Measurements from ENCODE around the gene KIF1A.

Gene KIF1A

GRCh38 chr2:240839152-240840143 is 19.4 kb upstream of the KIF1A start:
- no peak overlapping the region for H3K4me2 ChIP-seq (ENCODE audit: low read length)
- no peaks in the 10 kb centered on the region for H3K9me3 ChIP-seq (ENCODE audit: low read length)
- H3K9me2 ChIP-seq (ENCODE audit: low read depth, low read length): no peaks in the 10 kb centered on the region
- no peak for TF ChIP-seq EZH2 (IDR thresholded peaks at IDR 0.05; ENCODE audit: borderline replicate concordance, low read length)
- TF ChIP-seq, protein P1, sequence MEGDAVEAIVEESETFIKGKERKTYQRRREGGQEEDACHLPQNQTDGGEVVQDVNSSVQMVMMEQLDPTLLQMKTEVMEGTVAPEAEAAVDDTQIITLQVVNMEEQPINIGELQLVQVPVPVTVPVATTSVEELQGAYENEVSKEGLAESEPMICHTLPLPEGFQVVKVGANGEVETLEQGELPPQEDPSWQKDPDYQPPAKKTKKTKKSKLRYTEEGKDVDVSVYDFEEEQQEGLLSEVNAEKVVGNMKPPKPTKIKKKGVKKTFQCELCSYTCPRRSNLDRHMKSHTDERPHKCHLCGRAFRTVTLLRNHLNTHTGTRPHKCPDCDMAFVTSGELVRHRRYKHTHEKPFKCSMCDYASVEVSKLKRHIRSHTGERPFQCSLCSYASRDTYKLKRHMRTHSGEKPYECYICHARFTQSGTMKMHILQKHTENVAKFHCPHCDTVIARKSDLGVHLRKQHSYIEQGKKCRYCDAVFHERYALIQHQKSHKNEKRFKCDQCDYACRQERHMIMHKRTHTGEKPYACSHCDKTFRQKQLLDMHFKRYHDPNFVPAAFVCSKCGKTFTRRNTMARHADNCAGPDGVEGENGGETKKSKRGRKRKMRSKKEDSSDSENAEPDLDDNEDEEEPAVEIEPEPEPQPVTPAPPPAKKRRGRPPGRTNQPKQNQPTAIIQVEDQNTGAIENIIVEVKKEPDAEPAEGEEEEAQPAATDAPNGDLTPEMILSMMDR (IDR thresholded peaks at IDR 0.05; ENCODE audit: low read length): no peak
- no peaks in the 10 kb centered on the region for H3F3A ChIP-seq (ENCODE audit: insufficient read depth, low read length)
- no peak overlapping the region for H3K4me3 ChIP-seq (ENCODE audit: low read depth, low read length, poor library complexity, severe bottlenecking)
- H4K20me1 ChIP-seq (ENCODE audit: insufficient read depth, low read length): no peaks in the 10 kb centered on the region
- H3K4me1 ChIP-seq (ENCODE audit: insufficient read depth, low read length, severe bottlenecking): no peaks in the 10 kb centered on the region
- peaks cover 4% of the 10 kb centered on the region; the same call in 1 of the 2 replicates for H3K27me3 ChIP-seq (ENCODE audit: insufficient read depth, low read length)
- no peaks in the 10 kb centered on the region for H3K36me3 ChIP-seq (ENCODE audit: insufficient read depth, low read length)
- no peak overlapping the region for H3K27ac ChIP-seq (ENCODE audit: low read depth, low read length, poor library complexity, severe bottlenecking)
- no peaks in the 10 kb centered on the region for H3K79me2 ChIP-seq (ENCODE audit: insufficient read depth, low read length)
- no peak overlapping the region for H3K9ac ChIP-seq (ENCODE audit: low read length)
- H2AFZ ChIP-seq (ENCODE audit: low read length): no peak overlapping the region

DNA sequence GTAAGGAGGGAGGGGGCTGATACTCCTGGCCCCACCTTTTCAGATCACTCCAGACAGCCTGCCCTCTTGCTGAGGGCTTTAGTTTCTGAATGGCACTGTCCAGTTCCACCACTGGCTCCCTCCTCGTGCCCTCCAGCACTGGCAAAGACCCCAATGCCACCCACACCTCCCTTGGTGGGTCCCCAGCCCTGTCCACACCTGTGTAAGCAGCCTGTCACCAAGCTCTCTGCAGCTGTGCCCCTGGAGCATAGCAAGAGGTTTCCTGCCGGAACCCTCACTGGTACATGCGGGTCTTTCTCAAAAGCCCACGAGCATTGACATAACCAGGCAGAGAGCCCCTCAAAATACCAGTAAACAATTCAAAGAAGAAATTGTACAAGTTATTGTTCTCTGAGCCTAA is 17.6 kb upstream of the KIF1A start:
- no peak overlapping the region for H3K4me3 ChIP-seq (ENCODE audit: low read depth, low read length, poor library complexity, severe bottlenecking)

DNA sequence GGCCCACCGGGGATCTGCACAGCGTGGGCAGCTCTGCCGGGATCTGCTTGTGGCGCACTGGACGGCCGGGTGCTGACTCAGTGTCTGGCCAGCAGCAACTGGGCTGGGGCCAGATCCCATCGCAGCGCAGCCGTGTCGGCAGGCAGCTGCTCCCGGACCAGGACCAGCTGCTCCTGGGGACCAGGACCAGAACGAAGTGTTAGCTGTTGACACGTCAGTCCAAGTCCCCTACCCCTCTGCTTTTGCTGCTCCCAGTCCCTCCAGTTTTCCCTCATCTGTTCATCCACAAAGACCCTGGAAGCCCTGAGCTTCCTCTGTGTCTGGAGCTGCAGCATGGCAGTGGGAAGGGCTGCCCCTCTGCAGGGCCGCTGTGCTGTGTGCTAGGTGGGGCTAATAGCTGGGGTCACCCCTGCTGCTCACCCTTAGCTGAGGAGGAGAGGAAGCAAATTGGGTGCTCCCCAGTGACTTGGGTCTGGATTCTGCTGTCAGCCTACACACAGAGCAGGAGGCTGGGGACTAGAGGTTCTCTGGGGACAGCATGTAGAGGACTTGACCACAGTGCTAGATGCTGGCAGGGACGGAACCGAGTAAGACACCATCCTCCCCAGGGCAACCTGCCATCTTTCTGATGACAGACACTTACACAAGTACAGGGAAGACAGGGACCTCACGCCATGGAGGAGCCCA is 16.9 kb upstream of the KIF1A start:
- Histone ChIP-seq H3K4me1 (ENCODE audit: insufficient read depth, low read length, severe bottlenecking) (no peaks in the 10 kb centered on the region), H3K4me2 (ENCODE audit: low read length) (no peak overlapping the region), H2AFZ (ENCODE audit: low read length) (no peak overlapping the region), H3K9me3 (ENCODE audit: low read length) (no peaks in the 10 kb centered on the region), H3K9me2 (ENCODE audit: low read depth, low read length) (no peaks in the 10 kb centered on the region), H3K9ac (ENCODE audit: low read length) (no peak overlapping the region), H3K79me2 (ENCODE audit: insufficient read depth, low read length) (no peaks in the 10 kb centered on the region), H4K20me1 (ENCODE audit: insufficient read depth, low read length) (no peaks in the 10 kb centered on the region), H3K27ac (ENCODE audit: low read depth, low read length, poor library complexity, severe bottlenecking) (no peak overlapping the region), H3K36me3 (ENCODE audit: insufficient read depth, low read length) (no peaks in the 10 kb centered on the region), H3F3A (ENCODE audit: insufficient read depth, low read length) (no peaks in the 10 kb centered on the region), H3K27me3 (ENCODE audit: insufficient read depth, low read length) (peaks cover 4% of the 10 kb centered on the region; the same call in 1 of the 2 replicates), H3K4me3 (ENCODE audit: low read depth, low read length, poor library complexity, severe bottlenecking) (no peak overlapping the region)
- TF ChIP-seq, protein P1 (IDR thresholded peaks at IDR 0.05; ENCODE audit: low read length): no peak
- TF ChIP-seq EZH2 (IDR thresholded peaks at IDR 0.05; ENCODE audit: borderline replicate concordance, low read length): no peak

More for the DNA sequence above, 17.6 kb upstream of the KIF1A start:
- H3K9me3 ChIP-seq (ENCODE audit: low read length): no peaks in the 10 kb centered on the region
- H3K4me1 ChIP-seq (ENCODE audit: insufficient read depth, low read length, severe bottlenecking): no peaks in the 10 kb centered on the region
- no peaks in the 10 kb centered on the region for H3K79me2 ChIP-seq (ENCODE audit: insufficient read depth, low read length)
- H2AFZ ChIP-seq (ENCODE audit: low read length): no peak overlapping the region
- H4K20me1 ChIP-seq (ENCODE audit: insufficient read depth, low read length): no peaks in the 10 kb centered on the region
- peaks cover 4% of the 10 kb centered on the region; the same call in 1 of the 2 replicates for H3K27me3 ChIP-seq (ENCODE audit: insufficient read depth, low read length)
- no peaks in the 10 kb centered on the region for H3F3A ChIP-seq (ENCODE audit: insufficient read depth, low read length)
- H3K9ac ChIP-seq (ENCODE audit: low read length): no peak overlapping the region
- no peaks in the 10 kb centered on the region for H3K9me2 ChIP-seq (ENCODE audit: low read depth, low read length)
- H3K27ac ChIP-seq (ENCODE audit: low read depth, low read length, poor library complexity, severe bottlenecking): no peak overlapping the region
- no peaks in the 10 kb centered on the region for H3K36me3 ChIP-seq (ENCODE audit: insufficient read depth, low read length)
- no peak overlapping the region for H3K4me2 ChIP-seq (ENCODE audit: low read length)
- no peak for TF ChIP-seq EZH2 (IDR thresholded peaks at IDR 0.05; ENCODE audit: borderline replicate concordance, low read length)
- TF ChIP-seq, protein P1 (IDR thresholded peaks at IDR 0.05; ENCODE audit: low read length): no peak

All from OCI-LY1 (cell line).